T-helper 1 cell treated with Interleukin-12 subunit alpha and Interleukin-12 subunit beta and Interleukin-4 antibody, amounts not matched to agents 30 ng/mL and 1 ng/mL, for 36 hours (primary cell): ENCODE measurements around the gene IL1RAPL1. TPM values are rescaled to one million over a fixed set of nuclear protein-coding genes. Genes with fewer than 3 reads are reported as not detected.
"Not testable (repeated sequence)": the region's sequence is repeated elsewhere in the genome, so short reads cannot be mapped to it uniquely, and the experiment has no call there.

Experiments used
- intact Hi-C: fragments of 100-400 bp; cut with micrococcal nuclease; formaldehyde crosslinking; loops from one replicate; pipeline ENCODE4 v1.15.1; 2024
- total RNA-seq: library from RNA; stranded (reverse); gene quantifications from 2 replicates; pipeline ENCODE4 v1.2.3, GENCODE V29; 2022

Gene IL1RAPL1
- total RNA-seq, 1 donor from 2014 or later, result not detected

DNA sequence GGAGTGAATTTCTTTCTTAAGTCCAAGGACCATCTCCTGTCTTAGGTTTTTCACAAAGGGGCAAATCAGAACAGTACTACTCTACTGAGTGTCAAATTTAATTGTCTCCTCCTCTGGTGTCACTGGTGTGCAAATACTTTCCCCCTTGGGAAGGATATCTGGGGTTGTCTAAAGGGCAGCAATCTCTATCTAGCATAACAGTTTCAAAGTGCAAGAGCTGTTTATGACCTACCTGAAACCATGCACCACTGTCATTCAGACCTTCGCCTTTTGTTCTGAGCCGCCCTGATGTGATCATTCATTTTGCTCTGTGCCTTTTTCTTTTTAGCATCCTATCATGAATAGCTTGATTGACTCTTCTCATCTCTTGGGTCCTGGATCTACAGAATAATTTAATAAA, 39.3 kb downstream of the IL1RAPL1 start:
- intact Hi-C loops, result no loop called here

DNA sequence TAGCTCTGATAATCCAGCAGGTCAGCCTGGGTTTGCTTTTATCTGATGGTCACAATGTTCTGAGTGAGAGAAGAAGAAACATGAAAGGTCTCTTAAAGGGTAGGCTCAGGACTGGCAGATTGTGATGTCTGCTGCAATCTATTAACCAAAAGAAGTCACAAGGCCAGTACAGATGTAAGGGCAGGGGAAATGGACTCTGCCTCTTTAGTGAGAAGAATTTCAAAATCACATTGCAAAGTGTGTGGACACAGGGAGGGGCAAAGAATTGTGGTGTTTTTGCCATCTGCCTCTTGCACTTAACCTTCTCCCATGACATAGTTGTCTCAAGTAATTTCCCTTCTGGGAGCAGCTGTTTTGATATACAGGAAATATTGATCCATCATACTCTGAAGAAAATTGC, 40.9 kb downstream of the IL1RAPL1 start:
- intact Hi-C loops, result no loop called here

DNA sequence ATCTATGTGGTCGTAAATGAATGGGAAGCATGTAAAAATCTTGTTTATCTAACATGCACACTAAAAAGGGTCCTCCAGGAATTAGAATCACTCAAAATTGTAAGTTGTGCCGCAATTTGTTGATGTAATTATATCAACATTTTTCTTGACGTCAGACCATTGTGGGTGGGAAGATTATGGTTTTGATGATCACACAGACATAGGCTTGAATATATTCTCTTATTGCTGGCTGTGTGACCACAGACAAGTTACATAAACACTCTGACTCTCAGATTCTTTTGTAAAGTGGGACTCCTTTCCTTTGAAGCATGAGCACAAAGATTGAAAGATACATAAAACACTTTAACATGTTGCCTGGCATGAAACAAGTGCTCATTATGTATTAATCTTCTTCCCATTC, 51.5 kb downstream of the IL1RAPL1 start:
- intact Hi-C loops, result no loop called here

DNA sequence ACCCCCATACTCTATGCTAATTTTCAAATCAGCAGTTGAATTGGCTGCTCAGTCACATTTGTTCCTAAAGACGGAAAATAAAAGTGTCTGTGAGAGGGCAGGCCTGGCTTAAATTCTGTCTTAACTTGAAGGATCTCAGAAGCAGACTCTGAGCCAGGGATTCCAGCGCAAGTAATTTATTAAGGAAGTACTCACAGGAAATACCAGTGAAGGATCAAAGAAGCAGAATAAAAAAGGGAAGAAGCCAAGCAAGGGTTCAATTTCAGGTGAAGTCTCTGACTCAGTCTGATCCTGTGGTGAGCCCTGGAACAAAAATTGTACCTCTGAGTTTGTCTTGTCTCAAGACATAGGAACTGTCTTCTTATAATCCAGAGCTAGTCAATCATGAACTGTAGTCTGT, 52.2 kb downstream of the IL1RAPL1 start:
- intact Hi-C loops, result no loop called here

DNA sequence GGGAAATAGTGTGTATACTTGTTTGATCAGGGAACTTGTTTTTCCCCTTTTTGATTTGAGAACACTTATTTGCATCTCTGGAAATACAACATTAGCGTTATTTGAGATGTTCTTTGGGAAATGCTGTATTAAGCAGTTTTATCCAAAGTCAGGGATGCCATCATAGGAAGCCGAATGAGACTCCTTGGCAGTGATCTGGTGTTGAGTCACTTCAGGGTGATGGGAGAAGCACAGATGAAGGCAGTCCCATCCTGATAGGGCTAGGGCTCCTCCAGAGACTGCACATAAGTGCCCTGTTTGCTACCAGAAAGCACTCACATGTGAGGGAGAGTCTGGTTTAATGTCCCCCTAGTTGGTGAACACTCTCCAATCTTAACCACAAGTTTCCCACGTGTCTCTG, 62.3 kb downstream of the IL1RAPL1 start:
- intact Hi-C loops, result no loop called here

DNA sequence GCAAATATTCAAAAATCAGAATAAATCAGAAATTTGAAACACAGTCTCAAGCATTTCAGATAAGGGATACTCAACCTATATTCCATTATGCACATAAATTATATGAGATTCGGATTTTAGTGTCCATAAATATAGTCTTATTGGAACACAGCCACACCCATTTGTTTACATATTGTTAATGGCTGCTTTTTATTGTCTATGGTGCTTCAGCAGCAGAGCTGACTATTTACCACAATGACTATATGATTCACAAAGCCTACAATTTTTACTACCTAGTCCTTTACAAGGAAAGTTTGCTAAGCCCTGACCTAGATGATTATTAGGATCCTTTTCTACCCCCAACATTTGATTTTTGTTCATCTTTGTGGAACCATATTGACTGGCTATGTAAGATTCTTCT, 63.9 kb downstream of the IL1RAPL1 start:
- intact Hi-C loops, result no loop called here

DNA sequence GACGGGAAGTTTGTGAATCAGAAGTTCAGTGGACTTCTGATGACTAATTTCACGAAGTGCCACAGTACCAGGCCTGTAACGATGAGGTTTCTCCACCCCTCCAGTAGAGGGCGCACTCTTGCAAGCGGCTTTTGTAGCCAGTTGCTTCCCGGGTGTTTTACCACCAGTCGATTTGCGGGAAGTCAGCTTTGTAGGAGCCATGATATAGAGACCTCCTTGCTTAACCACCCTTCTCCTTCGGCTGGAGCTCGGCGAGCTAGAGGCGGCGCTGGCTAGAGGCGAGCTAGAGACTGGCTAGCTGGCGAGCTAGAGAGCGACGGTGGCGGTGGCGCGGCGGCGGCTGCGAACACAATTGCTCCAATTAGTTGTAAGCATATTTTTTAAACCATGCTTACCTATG, 72.0 kb downstream of the IL1RAPL1 start:
- intact Hi-C loops, result no loop called here

DNA sequence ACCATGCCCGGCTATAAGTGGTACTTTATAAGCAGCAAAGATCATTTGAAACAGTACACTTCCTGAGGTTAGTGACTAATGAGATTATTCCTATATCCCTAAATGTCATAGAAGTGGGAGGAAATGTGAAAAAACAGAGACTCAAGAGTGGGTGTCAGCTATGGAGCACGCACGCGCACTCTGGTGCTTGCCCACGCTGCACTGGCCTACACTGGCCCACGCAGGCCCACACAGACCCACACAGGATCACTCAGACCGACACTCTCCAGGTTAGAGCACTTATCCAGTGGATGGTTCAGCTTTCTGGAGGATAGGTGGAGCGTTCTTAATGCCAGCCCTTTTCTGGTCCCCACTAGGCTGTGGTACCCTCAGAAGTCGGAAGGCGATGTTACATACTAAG, 78.5 kb downstream of the IL1RAPL1 start:
- intact Hi-C loops, result no loop called here

DNA sequence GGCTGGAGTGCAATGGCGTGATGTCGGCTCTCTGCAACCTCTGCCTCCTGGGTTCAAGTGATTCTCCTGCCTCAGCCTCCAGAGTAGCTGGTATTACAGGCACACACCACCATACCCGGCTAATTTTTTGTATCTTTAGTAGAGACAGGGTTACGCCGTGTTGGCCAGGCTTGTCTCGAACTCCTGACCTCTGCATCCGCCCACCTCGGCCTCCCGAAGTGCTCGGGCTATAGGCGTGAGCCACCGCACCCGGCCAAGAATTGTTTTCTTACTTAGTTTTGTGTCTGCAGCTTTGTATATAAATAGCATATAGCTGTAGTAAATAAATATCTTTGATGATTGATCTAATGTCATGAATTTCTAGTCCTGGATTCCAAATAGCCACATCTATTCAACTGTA, 81.1 kb downstream of the IL1RAPL1 start:
- intact Hi-C loops, result no loop called here

DNA sequence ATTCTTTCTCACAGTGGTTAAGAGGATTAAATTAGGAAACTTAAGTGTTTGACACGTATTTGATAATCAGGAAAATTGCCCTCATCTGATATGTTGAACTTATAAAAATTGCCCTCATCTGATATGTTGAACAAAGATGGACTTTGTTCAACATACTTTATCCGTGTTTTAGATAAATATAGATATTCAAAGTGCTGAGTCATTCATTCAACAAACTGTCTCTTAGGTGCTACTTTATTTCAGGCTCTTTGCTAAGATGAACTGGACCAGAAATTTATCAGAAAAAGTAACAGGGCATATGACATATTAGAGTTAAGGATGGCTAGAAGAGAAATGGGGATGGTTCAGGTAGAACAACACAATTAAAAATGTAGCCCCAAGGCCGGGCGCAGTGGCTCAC, 81.7 kb downstream of the IL1RAPL1 start:
- intact Hi-C loops, result no loop called here

DNA sequence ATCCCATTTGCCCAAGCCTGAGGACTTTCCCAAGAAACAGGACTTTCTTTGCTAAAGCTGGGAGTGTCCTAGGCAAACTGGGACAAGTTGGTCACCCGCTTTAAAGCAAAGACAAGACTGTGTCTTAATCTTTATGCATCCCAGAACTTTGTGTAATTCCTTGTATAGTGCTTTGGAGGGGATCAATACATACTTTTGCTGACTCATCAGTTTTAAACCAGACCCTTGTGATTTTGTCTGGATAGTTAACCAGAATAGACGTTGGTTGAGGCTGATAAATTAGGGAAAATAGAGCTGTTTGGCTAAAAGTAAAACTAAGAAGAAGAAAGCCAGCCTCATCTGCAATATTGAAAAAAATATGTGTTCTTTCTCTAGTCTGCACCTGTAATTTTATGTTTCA, 82.8 kb downstream of the IL1RAPL1 start:
- intact Hi-C loops, result no loop called here

DNA sequence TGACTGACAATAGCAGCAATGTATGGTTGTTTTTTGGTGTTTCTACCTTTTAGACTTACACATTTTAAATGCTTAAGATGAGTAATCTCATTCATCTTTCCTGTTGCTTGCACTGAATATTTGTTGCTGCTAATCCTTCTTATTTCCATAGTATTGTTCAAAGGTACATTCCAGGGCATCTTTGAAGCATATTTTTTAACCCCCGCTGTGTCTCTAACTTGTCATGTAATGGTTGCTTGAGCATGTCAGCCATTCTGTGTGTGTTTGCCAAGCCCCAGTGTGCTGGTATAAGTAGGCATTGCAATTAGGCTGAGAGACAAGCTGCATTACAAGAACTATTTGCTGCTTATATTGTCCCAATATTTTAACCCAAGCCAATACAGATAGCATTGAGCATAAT, 87.9 kb downstream of the IL1RAPL1 start:
- intact Hi-C loops, result no loop called here

DNA sequence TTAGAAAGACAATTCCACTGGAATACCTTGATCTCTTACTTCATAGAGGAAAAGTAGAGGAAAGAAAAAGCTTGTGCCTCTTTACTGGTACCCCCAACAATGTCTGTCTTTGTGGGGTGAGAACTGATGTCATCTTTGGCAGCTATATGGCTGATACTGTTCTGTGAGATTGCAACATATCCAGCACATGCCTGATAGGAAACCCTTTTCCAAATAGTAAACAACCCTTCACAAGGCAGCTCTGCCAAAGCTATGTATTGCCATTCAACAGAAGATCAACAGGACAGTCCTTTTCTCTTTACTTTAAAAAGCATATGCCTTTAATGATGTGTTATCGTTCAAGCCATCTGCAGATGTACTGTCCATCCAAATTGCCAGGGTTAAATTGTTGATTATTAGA, 105.9 kb downstream of the IL1RAPL1 start:
- intact Hi-C loops, result no loop called here

DNA sequence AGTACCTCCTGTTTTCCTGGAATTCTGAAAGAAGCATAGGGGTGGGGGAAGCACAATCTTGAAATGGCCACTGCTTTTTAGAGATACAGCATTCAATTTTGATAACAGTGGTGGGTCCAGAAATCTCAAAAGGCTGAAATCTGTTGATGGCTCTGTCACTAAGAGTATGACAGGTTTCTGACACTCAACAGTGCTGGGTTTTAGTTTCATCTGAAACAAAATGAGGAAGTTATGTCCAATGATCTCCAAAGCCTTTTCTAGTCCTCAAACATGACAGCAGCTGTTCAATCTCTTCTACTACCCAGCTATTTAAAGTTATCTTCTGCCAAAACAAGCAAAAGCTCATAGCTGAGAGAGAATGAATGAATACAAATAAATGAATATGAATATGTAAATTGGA, 110.5 kb downstream of the IL1RAPL1 start:
- intact Hi-C loops, result no loop called here

DNA sequence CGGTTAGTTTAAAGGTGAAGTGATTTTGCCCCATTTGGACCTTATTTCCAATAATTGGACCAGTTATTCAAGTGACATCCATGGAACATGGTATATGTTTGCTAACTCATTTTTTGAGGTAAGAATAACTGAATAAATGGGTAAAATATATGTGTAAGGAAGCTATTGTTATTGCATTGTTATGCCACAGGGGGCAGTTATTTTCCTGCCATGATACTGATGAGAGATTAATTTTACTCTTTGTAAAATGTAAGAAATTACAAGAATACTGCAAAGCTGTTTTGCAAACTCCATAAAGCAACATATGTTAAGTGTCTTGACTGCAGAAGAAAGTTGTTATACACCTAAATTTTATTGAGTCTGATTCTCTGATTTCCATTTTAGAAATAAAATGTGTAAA, 114.0 kb downstream of the IL1RAPL1 start:
- intact Hi-C loops, result no loop called here

DNA sequence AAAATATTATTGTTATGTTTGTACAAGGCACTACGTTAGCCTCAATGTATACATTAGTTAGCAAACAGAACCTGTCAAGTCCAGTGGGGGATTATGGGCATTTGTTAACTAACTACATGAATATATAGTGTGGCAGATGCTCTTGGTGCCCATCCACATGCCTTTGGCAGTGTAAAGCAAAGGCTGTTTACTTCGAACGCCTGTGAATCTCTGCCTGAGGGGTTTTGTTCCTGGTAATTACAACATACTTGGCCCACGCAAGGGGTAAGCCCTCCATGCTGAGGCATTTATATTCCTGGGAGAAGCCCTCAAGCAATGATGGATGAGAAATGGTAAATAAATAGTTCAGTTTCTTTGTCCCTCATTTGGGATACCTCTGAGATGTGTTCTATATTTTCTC, 119.7 kb downstream of the IL1RAPL1 start:
- intact Hi-C loops, result no loop called here

DNA sequence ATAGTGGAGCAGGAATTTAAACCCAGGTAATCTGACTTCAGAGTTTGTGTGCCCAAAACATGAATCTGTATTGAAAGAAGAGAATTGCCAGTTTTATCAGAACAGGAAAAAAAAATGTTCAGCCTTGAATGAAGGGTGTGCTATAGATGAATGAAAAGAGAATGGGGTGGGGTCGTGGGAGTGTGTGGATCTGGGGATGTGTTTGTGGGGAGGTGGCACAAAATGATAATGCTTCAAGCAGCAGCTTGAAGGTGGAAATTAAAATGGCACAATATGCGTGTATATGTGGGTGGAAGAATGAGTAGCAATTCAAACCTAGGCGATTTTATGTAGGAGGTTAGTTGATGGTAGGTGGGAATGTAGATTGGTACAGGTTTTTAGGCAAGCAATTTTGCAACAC, 122.2 kb downstream of the IL1RAPL1 start:
- intact Hi-C loops, result no loop called here

DNA sequence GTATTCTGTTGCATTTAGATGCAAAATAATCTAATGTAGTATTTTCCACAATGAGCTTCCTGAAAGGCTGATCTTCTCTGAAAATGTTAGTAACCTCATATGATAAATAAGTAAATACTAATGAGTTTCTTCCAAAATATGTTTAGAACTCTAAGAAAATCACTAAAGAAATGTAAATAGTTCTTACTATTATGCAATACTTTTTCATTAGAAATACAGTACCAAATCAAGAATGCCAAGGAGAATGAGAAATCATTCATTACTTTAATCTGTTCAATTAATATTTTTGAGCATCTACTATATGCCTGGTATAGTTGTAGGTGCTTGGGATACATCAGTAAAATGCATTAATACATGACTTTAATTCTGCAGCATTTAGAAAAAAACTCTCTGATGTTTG, 130.6 kb downstream of the IL1RAPL1 start:
- intact Hi-C loops, result no loop called here

DNA sequence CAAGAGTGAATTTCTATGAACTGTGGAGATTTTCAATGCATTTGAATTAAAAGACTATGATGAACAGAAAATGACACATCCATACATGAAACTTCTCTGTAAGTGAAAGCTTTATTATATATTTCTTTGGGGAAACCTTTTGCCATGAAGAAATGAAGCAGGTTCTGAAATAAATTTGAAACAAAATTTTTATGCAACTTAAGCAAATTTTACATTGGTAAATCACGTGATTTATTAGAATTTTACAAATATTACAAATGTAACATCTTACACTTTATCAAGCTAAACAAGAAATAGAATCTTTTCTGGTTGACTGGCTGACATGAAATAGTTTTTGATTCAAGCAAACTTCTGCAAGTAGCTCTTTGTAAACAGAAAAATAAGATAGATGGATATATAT, 131.2 kb downstream of the IL1RAPL1 start:
- intact Hi-C loops, result no loop called here

DNA sequence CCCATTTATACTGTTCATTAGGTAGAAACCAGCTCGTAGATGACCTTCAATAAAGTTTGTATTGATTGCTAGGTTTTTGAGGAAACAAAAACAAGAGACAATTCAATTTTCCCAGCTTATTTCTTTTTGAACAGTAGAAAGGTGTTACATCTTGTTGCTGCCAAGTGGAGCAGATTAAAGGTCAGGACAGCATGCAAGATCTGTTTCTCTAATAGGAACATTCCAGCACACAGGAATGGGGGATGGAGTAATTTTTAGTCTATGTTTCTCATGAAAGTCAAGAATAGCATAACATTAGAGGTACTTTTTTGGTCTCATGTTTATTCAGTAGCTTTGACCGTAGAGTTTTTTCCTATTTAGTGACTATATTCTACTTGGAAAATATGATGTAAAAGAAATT, 132.4 kb downstream of the IL1RAPL1 start:
- intact Hi-C loops, result no loop called here

DNA sequence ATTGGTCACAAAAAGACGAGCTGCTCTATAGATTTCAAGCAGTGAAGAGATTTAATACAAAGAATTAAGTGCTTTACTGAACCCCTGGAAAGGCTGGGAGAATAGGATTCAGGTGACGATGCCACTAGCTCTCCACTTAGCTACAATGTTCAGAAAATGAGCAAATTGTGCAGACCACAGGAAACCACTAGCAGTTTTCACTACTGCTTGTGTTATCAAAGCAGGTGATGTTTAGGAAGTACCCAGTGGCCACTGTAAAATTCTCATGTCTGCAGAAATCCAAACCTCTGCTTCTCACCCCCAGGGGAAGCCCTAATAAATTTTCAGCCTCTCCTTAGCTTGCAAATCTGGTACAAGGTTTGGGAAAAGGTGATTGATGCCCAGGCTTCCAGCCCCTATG, 165.1 kb downstream of the IL1RAPL1 start:
- intact Hi-C loops, result no loop called here

DNA sequence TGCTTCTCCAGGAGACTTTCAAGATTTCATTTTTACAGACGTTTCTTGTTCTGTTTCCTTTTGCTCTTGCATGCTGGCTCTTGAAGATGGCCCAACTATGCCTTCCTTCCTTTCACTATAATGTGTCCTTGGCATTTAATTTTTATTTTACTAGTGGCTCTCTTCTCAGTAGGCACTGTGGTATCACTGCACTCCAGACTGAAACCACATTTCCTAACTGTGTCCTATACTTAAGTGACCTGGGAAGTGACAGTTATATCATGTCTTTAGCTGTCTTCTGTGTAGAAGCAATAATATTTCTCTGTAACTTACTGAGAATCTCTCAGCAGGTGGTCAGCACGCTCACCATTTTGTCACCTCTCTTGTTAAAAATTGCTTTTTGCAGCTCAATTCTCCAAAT, 168.9 kb downstream of the IL1RAPL1 start:
- intact Hi-C loops, result no loop called here

DNA sequence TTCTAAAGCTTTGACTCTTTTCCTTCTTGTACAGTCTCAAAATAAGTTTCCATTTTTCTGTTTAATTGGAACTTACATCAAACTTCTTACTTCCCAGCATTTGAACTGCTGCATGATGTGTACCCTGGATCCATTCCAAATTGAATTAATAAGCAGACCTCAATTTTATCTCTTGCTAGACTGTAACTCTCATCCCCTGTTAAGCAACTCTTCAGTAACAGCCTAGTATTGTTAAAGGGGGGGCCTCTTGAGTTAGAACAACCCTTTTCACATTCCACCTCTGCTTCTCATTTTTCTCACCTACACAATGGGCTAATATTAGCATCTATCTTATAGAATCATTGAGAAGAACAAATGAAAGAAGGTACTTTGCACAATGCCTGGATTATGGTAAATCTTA, 169.4 kb downstream of the IL1RAPL1 start:
- intact Hi-C loops, result no loop called here

DNA sequence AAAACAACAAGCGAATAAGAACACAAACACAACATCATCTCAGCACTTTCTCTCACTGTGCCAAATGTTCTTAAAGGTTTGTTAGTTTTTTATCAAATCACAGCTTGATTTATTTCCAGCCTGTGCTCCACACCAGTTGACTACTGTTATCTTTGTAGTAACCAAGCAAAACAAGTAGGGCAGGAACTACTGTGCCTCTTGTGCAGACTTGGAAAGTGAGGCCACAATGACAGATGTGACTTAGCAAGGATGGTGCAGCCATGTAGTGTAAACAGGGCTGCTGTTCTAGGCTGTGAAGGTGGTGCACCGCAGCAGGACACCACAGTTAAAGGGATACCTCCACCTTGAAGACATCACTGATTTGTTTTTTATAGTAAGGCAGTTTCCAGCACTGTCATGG, 170.0 kb downstream of the IL1RAPL1 start:
- intact Hi-C loops, result no loop called here

DNA sequence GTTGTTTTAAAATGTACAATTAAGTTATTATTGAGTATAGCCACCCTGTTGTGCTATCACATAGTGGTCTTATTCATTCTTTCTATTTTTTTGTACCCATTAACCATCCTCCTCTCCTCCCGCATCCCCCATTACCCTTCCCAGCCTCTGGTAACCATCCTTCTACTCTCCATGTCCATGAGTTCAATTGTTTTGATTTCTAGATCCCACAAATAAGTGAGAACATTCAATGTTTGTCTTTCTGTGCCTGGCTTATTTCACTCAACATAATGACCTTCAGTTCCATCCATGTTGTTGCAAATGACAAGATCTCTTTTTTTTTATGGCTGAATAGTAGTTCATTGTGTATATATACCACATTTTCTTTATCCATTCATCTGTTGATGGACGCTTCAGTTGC, 179.3 kb downstream of the IL1RAPL1 start:
- intact Hi-C loops, result not testable (repeated sequence)
